ENCODE data around the gene LRRN3. TPM values are rescaled to one million over a fixed set of nuclear protein-coding genes. Genes with fewer than 3 reads are reported as not detected.

Gene LRRN3
- total RNA-seq, 1 experiment from 2014 or later = not detected

- no peak for DNase-seq (ENCODE audit: unreplicated experiment)
- CTCF ChIA-PET = no interaction called here
- TF ChIP-seq CTCF (IDR thresholded peaks at IDR 0.05; ENCODE audit: unreplicated experiment) = no peak
- no peak overlapping the region for H3K27ac Mint-ChIP-seq (ENCODE audit: low read depth, unreplicated experiment)
- intact Hi-C loops (cut with micrococcal nuclease) = no loop called here
- H3K4me3 Mint-ChIP-seq (ENCODE audit: unreplicated experiment) = no peak overlapping the region
- POLR2A ChIA-PET = no interaction called here
- no peaks in the 10 kb centered on the region for H3K9me3 Mint-ChIP-seq (ENCODE audit: unreplicated experiment)
- H3K27me3 Mint-ChIP-seq (ENCODE audit: insufficient read depth, unreplicated experiment) = no peaks in the 10 kb centered on the region
- BruUV-seq (replicated peaks) = no TSS peak
- no peaks in the 10 kb centered on the region for H3K4me1 Mint-ChIP-seq (ENCODE audit: insufficient read depth, unreplicated experiment)
- no peaks in the 10 kb centered on the region for H3K36me3 Mint-ChIP-seq (ENCODE audit: insufficient read depth, unreplicated experiment)
Measured at GRCh38 chr7:111051832-111052231, 39.1 kb upstream of the LRRN3 start.

- TF ChIP-seq CTCF (IDR thresholded peaks at IDR 0.05; ENCODE audit: unreplicated experiment) = no peak
- BruUV-seq (replicated peaks) = no TSS peak
- CTCF ChIA-PET = interaction anchor here (0.6 kb wide), 1 partner anchor 146 kb away, joined by 3 read pairs; no protein-coding TSS in a partner anchor
- H3K4me3 Mint-ChIP-seq (ENCODE audit: unreplicated experiment) = no peak overlapping the region
- H3K36me3 Mint-ChIP-seq (ENCODE audit: insufficient read depth, unreplicated experiment) = no peaks in the 10 kb centered on the region
- intact Hi-C loops (cut with micrococcal nuclease) = no loop called here
- no peaks in the 10 kb centered on the region for H3K4me1 Mint-ChIP-seq (ENCODE audit: insufficient read depth, unreplicated experiment)
- H3K9me3 Mint-ChIP-seq (ENCODE audit: unreplicated experiment) = no peaks in the 10 kb centered on the region
- no peaks in the 10 kb centered on the region for H3K27me3 Mint-ChIP-seq (ENCODE audit: insufficient read depth, unreplicated experiment)
- no peak overlapping the region for H3K27ac Mint-ChIP-seq (ENCODE audit: low read depth, unreplicated experiment)
- POLR2A ChIA-PET = no interaction called here
- no peak for DNase-seq (ENCODE audit: unreplicated experiment)
Measured at GRCh38 chr7:111053035-111053434, 37.9 kb upstream of the LRRN3 start.

GRCh38 chr7:111056371-111056770 lies 34.6 kb upstream of the LRRN3 start:
- H3K4me3 Mint-ChIP-seq (ENCODE audit: unreplicated experiment) = no peak overlapping the region
- H3K36me3 Mint-ChIP-seq (ENCODE audit: insufficient read depth, unreplicated experiment) = no peaks in the 10 kb centered on the region
- CTCF ChIA-PET = interaction anchor here (0.8 kb wide), 1 partner anchor 301 kb away, joined by 3 read pairs; no protein-coding TSS in a partner anchor
- no peak for DNase-seq (ENCODE audit: unreplicated experiment)
- no peak for TF ChIP-seq CTCF (IDR thresholded peaks at IDR 0.05; ENCODE audit: unreplicated experiment)
- no peaks in the 10 kb centered on the region for H3K4me1 Mint-ChIP-seq (ENCODE audit: insufficient read depth, unreplicated experiment)
- no TSS peak for BruUV-seq (replicated peaks)
- intact Hi-C loops (cut with micrococcal nuclease) = no loop called here
- H3K9me3 Mint-ChIP-seq (ENCODE audit: unreplicated experiment) = no peaks in the 10 kb centered on the region
- H3K27ac Mint-ChIP-seq (ENCODE audit: low read depth, unreplicated experiment) = no peak overlapping the region
- POLR2A ChIA-PET = no interaction called here
- no peaks in the 10 kb centered on the region for H3K27me3 Mint-ChIP-seq (ENCODE audit: insufficient read depth, unreplicated experiment)

- no peaks in the 10 kb centered on the region for H3K36me3 Mint-ChIP-seq (ENCODE audit: insufficient read depth, unreplicated experiment)
- no peak for TF ChIP-seq CTCF (IDR thresholded peaks at IDR 0.05; ENCODE audit: unreplicated experiment)
- CTCF ChIA-PET = no interaction called here
- H3K4me1 Mint-ChIP-seq (ENCODE audit: insufficient read depth, unreplicated experiment) = no peaks in the 10 kb centered on the region
- BruUV-seq (replicated peaks) = no TSS peak
- no peak for DNase-seq (ENCODE audit: unreplicated experiment)
- H3K27ac Mint-ChIP-seq (ENCODE audit: low read depth, unreplicated experiment) = no peak overlapping the region
- POLR2A ChIA-PET = no interaction called here
- H3K4me3 Mint-ChIP-seq (ENCODE audit: unreplicated experiment) = no peak overlapping the region
- no peaks in the 10 kb centered on the region for H3K27me3 Mint-ChIP-seq (ENCODE audit: insufficient read depth, unreplicated experiment)
- H3K9me3 Mint-ChIP-seq (ENCODE audit: unreplicated experiment) = no peaks in the 10 kb centered on the region
- intact Hi-C loops (cut with micrococcal nuclease) = no loop called here
Measured at GRCh38 chr7:111057066-111057465, 33.9 kb upstream of the LRRN3 start.

Data from MCF 10A (cell line).